ENCODE measurements around the gene DNM3.

- TF ChIP-seq CTCF (IDR thresholded peaks at IDR 0.05) (no peak), EZH2 (IDR thresholded peaks at IDR 0.05; ENCODE audit: borderline replicate concordance, insufficient read depth, low read depth, low read length, poor library complexity, severe bottlenecking) (no peak)
Measured at GRCh38 chr1:172108161-172108893, 267.0 kb downstream of the DNM3 start.
